CMK (cell line): ENCODE results near the gene GFI1B.
"Not testable (repeated sequence)": the region's sequence is repeated elsewhere in the genome, so short reads cannot be mapped to it uniquely, and the experiment has no call there.

ENCODE experiments used
- DNase-seq: peaks from one replicate; pipeline ENCODE4 v3.0.0-alpha.2; 2010; ENCODE audit warnings: low read depth

The GFI1B gene

GRCh38 chr9:132991351-132992300, 13.1 kb downstream of the GFI1B start:
- DNase-seq, result no peak

GRCh38 chr9:132993511-132993939, 15.0 kb downstream of the GFI1B start:
- no peak for DNase-seq

- no peak for DNase-seq
These were observed 16.1 kb downstream of the GFI1B start for GRCh38 chr9:132994410-132995120.

GRCh38 chr9:132995121-132995420, 16.6 kb downstream of the GFI1B start:
- DNase-seq, result no peak

- no peak for DNase-seq
These were observed 17.4 kb downstream of the GFI1B start for GRCh38 chr9:132995879-132996278.

GRCh38 chr9:132996526-132996925, 18.0 kb downstream of the GFI1B start:
- no peak for DNase-seq

GRCh38 chr9:132997591-132997990, 19.1 kb downstream of the GFI1B start:
- no peak for DNase-seq

- DNase-seq, result not testable (repeated sequence)
These were observed 19.7 kb downstream of the GFI1B start for GRCh38 chr9:132998221-132998620.

- peak; percentile 80 for DNase-seq
These were observed 20.5 kb downstream of the GFI1B start for GRCh38 chr9:132998831-132999635.

- DNase-seq, result no peak
These were observed 23.9 kb downstream of the GFI1B start for GRCh38 chr9:133002147-133003070.

GRCh38 chr9:133003071-133003461, 24.6 kb downstream of the GFI1B start:
- peak; percentile 93 for DNase-seq

- DNase-seq, result no peak
These were observed 25.2 kb downstream of the GFI1B start for GRCh38 chr9:133003671-133004090.

GRCh38 chr9:133004091-133004998, 25.9 kb downstream of the GFI1B start:
- DNase-seq, result peak; percentile 75

GRCh38 chr9:133004999-133005760, 26.7 kb downstream of the GFI1B start:
- DNase-seq, result no peak

- no peak for DNase-seq
These were observed 27.5 kb downstream of the GFI1B start for GRCh38 chr9:133005957-133006356.

- no peak for DNase-seq
These were observed 28.3 kb downstream of the GFI1B start for GRCh38 chr9:133006731-133007352.

GRCh38 chr9:133008406-133008805, 29.9 kb downstream of the GFI1B start:
- DNase-seq, result no peak

GRCh38 chr9:133008824-133009223, 30.3 kb downstream of the GFI1B start:
- DNase-seq, result no peak
